ENCODE results near the gene MBP. TPM values are rescaled to one million over a fixed set of nuclear protein-coding genes. Genes with fewer than 3 reads are reported as not detected.

The MBP gene
- total and polyA plus RNA-seq, 2 donors (not counting 3 experiments of a cell fraction or from before 2014, with no cell fraction given) = 1.7 to 2.3 TPM

DNA sequence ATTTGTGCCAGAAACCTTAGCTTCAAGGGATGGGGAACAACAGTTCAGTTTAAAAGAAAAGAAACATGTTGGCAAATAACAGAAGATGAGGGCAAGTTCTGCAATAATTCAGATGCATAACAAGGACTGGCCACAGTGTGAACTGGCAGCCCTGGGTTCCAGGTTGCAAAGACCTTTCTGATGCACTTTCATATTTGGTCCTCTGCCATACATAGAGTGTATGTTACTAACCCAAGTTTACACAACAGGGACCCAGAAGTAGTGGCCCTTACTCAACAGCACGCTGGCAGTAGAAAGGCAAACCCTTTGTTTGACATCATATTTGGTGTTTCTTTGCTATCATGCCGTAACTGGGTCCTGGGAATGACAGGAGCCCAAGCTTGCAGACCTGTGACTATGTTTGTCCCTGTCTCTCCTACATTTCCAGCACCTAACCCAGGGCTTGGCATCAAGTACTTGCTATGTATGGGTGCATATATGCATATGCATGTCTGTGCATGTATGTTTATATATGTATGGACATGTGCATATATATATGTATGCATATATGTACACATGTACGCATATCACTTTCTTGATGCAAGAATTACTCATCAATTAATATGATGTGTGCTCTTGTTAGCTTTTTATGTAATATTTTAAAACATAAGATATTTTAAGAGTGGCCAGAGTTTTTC, 94.3 kb downstream of the MBP start:
- Histone ChIP-seq H3K9ac (replicated peaks; ENCODE audit: extremely low read depth, insufficient read depth, low read length) (no peak overlapping the region), H3K27me3 (ENCODE audit: control insufficient read depth in 2 of 2, insufficient read depth in 2 of 2, low read length in 2 of 2) (peaks cover 0 to 3% of the 10 kb centered on the region in 2 experiments), H2AFZ (ENCODE audit: low read depth, low read length) (no peak overlapping the region), H3K27ac (ENCODE audit: insufficient read depth, low read depth, low read length) (no peak overlapping the region), H3K4me3 (replicated peaks in 1 of 3; ENCODE audit: insufficient read depth in 1 of 3, low read depth in 1 of 3, low read length in 3 of 3) (no peak overlapping the region), H3K36me3 (ENCODE audit: control insufficient read depth in 2 of 2, extremely low read depth in 1 of 2, insufficient read depth in 2 of 2, low read length in 2 of 2) (no peaks in the 10 kb centered on the region), H3K4me2 (ENCODE audit: insufficient read depth, low read length) (no peak overlapping the region), H3K4me1 (ENCODE audit: control insufficient read depth, extremely low read depth, insufficient read depth, low read length) (no peaks in the 10 kb centered on the region), H3K9me1 (replicated peaks; ENCODE audit: control insufficient read depth, extremely low read depth, insufficient read depth, low read length) (no peaks in the 10 kb centered on the region), H3K79me2 (ENCODE audit: control insufficient read depth, insufficient read depth, low read length) (no peaks in the 10 kb centered on the region), H3K9me3 (replicated peaks; ENCODE audit: control insufficient read depth, insufficient read depth, low read length) (no peaks in the 10 kb centered on the region), H4K20me1 (replicated peaks; ENCODE audit: control insufficient read depth, extremely low read depth, insufficient read depth, low read length) (no peaks in the 10 kb centered on the region)
- BruUV-seq (replicated peaks) = no TSS peak
- dilution Hi-C loops (cut with MboI; ENCODE audit: extremely low pct_ligation_motif_present, low sequenced_read_pairs) = no loop called here
- intact Hi-C loops (cut with micrococcal nuclease) = no loop called here
- CTCF ChIA-PET = interaction anchor here (1.4 to 3.2 kb wide), 2 partner anchors 22 to 174 kb away, joined by 3 to 12 read pairs; no protein-coding TSS in a partner anchor
- no peak for DNase-seq (ENCODE audit: low read depth, low spot score)
- FAIRE-seq = no peak
- no peak for TF ChIP-seq MYC (IDR thresholded peaks at IDR 0.05; ENCODE audit: low read depth, low read length)
- no peak for TF ChIP-seq POLR2A (IDR thresholded peaks at IDR 0.05; ENCODE audit: low read depth, low read length)
- TF ChIP-seq EZH2 (IDR thresholded peaks at IDR 0.05; ENCODE audit: borderline replicate concordance, low read depth, low read length, severe bottlenecking) = no peak
- TF ChIP-seq, protein P1, sequence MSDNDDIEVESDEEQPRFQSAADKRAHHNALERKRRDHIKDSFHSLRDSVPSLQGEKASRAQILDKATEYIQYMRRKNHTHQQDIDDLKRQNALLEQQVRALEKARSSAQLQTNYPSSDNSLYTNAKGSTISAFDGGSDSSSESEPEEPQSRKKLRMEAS (IDR thresholded peaks at IDR 0.05; ENCODE audit: insufficient read depth, insufficient read length) = no peak
- TF ChIP-seq FOS (IDR thresholded peaks at IDR 0.05; ENCODE audit: borderline replicate concordance, insufficient read depth, low read length) = no peak
- TF ChIP-seq POLR2AphosphoS5 (IDR thresholded peaks at IDR 0.05; ENCODE audit: insufficient read depth, low read depth, low read length) = no peak
- TF ChIP-seq, protein P2, sequence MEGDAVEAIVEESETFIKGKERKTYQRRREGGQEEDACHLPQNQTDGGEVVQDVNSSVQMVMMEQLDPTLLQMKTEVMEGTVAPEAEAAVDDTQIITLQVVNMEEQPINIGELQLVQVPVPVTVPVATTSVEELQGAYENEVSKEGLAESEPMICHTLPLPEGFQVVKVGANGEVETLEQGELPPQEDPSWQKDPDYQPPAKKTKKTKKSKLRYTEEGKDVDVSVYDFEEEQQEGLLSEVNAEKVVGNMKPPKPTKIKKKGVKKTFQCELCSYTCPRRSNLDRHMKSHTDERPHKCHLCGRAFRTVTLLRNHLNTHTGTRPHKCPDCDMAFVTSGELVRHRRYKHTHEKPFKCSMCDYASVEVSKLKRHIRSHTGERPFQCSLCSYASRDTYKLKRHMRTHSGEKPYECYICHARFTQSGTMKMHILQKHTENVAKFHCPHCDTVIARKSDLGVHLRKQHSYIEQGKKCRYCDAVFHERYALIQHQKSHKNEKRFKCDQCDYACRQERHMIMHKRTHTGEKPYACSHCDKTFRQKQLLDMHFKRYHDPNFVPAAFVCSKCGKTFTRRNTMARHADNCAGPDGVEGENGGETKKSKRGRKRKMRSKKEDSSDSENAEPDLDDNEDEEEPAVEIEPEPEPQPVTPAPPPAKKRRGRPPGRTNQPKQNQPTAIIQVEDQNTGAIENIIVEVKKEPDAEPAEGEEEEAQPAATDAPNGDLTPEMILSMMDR (IDR thresholded peaks at IDR 0.05; ENCODE audit: extremely low read depth in 1 of 2, insufficient read depth in 1 of 2, low read depth in 1 of 2, low read length in 2 of 2) = no peak
- no peak for TF ChIP-seq JUN (IDR thresholded peaks at IDR 0.05; ENCODE audit: borderline replicate concordance, insufficient read depth, insufficient read length, low read depth)
- POLR2A ChIA-PET = no interaction called here

All from endothelial cell of umbilical vein (primary cell).